Stimulated activated CD8-positive, alpha-beta memory T cell treated with anti-CD3 and anti-CD28 coated beads, Interleukin-15, amount 100 ng/mL, for 48 hours (primary cell): ENCODE data around the gene ZPR1.
"Not testable (repeated sequence)": the region's sequence is repeated elsewhere in the genome, so short reads cannot be mapped to it uniquely, and the experiment has no call there.

Experiments used
- DNase-seq, 2 donors: peaks; one replicate each; pipeline ENCODE4 v3.0.0-alpha.2; 2020; ENCODE audit warnings: low read depth in 2 of 2

ZPR1 gene

GRCh38 chr11:116792144-116792868 is 4.5 kb upstream of the ZPR1 start:
- no peak for DNase-seq

- DNase-seq: no peak
Measured at GRCh38 chr11:116791813-116792143, 4.0 kb upstream of the ZPR1 start, which contains the start of gene APOA5. TSS of gene APOA5 (minus strand) at chr11:116791879. CDS start at chr11:116791860, 19 bp downstream.

GRCh38 chr11:116791002-116791812 is 3.4 kb upstream of the ZPR1 start:
- DNase-seq: peak; percentile 55 to 57

GRCh38 chr11:116790167-116791001 is 2.6 kb upstream of the ZPR1 start:
- DNase-seq: no peak

DNA sequence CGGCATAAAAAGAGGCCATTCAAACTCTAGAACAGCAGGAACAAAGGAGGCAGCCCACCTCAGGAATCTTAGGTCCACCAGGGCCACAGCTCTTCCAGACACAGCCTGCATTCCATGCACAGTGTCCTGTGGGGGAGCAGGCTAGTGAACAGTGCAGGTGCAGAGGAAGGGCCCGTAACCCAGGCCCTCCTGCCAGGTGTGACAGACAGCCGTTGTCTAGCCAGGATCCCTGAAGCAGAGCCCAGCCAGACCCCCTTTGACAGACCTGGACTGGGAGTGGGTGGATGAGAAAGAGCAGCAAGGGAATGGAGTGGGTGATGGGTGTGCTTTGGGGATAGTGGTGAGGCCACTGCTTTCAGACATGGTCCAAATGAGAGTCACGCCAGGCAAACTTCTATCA is 1.2 kb upstream of the ZPR1 start:
- DNase-seq: no peak

- no peak for DNase-seq
Measured at GRCh38 chr11:116788534-116788933, 711 bp upstream of the ZPR1 start.

- no peak for DNase-seq
Measured at GRCh38 chr11:116787436-116787785, 412 bp downstream of the ZPR1 start.

- DNase-seq: no peak
Measured at GRCh38 chr11:116786966-116787365, 857 bp downstream of the ZPR1 start.

DNA sequence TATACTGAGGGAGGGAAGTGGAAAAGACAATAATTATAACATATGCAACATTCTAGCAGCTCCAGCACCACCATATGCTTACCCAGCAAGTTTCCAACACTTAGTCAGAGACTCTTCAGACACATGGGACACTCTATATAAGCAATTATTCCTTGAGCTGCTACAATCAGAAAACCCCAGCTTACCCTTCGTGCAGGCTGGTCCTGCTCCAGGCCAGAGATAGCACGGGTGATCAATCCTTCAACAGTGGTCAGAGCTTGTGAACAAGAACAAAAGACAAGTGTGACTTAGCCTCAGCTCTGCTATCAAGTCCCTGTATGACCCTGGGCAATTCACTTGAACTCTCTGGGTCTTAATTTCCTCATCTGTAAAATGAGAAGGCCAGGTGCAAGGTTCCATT is 1.5 kb downstream of the ZPR1 start:
- DNase-seq: no peak

DNA sequence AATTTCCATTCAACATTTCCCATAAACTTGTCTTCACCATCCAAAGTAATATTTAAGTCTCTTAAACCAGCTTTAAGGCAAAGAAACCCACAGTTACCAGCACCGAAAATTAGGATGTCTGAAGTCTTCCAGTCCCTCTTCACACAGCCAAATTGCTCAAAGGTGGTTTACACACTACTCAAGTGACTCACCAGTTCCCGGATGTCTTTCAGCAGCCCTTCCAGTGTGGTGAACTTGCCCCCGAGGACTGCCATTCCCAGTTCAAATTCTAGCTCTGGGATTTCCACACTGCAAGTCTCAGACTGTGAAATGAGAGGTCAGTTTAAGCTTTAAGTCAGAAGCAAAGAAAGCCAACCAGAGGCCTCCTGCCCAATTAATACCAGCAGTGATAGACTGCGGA is 5.1 kb downstream of the ZPR1 start:
- no peak for DNase-seq

DNA sequence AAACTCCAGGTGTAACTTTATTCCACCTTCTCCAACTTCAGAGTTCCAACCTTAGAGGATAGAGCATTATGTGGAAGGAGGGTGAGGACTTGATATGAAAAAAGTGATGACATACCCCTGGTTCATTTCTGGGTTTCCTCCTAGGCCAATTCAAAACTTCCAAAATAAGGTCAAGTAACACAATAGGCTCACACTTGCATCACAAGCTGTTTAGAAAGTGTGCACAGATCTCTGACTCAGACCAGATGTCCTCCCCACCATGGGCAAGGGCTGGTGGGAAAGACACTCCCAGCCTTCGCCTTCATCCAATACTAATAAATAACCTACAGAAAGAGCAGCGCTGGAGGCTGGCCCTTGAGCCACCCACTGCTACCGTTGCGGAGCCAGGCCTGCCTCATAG is 9.3 kb downstream of the ZPR1 start:
- no peak for DNase-seq

- DNase-seq: no peak
Measured at GRCh38 chr11:116777056-116777455, 10.8 kb downstream of the ZPR1 start.

GRCh38 chr11:116776522-116776984 is 11.3 kb downstream of the ZPR1 start:
- no peak for DNase-seq

DNA sequence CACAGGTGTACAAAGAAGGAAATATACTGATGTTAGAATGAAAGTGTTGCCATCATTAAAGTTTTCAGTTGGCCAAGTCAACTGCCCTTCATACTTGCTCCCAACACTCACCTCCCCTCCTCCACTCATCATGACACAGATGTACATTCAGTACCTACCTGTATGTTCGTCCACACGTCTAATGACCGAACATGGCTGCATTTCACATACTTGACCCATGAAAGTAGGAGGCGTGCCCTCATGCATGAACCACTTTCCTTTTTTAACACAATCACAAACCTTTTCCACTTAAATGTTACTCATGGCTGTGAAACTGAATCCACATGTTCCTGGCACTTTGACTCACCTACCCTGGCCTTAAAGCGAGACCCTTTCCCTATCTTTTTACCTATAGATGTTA is 11.8 kb downstream of the ZPR1 start:
- DNase-seq: no peak

GRCh38 chr11:116774661-116775060 is 13.2 kb downstream of the ZPR1 start:
- no peak for DNase-seq

DNA sequence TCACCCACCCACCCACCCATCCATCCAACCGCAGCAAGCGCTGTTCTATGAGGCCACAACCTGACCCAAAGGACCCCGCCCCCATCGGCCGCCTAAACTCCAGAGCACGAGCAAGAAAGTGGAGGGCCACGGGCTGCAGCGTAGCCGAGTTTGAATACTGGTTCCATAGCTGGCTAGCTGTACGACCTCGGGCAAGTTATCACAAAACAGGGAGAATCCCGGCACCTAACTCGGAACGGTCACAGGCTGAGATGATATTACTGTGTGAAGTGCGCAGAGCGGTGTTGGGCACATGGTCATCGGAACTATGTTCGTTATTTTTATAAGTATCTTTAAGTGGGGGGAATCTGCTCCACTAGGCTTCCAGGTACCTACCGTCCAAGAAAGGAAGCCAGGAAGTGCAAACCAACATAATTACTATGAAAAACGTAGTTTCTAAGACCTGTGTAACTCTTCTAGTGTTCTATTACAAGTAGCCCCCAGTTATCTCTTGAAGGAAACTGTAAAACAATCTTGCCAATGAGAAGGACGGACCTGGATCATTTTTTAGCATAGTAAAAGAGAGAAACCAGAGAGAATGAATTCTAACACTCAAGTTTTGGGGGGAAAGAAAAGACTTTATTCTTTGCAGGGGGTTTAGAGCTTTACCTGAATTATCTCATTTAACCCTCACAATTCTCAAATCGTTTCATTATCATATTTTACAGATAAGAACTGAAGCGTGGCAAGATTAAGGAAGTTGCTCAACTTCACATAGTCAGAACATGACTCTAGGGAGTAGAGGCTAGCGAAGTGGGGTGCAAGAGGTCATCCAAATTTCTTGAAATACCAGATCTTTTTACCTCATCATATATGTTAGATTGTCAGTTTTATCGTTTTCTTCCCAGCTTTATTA is 14.4 kb downstream of the ZPR1 start:
- DNase-seq: no peak

DNA sequence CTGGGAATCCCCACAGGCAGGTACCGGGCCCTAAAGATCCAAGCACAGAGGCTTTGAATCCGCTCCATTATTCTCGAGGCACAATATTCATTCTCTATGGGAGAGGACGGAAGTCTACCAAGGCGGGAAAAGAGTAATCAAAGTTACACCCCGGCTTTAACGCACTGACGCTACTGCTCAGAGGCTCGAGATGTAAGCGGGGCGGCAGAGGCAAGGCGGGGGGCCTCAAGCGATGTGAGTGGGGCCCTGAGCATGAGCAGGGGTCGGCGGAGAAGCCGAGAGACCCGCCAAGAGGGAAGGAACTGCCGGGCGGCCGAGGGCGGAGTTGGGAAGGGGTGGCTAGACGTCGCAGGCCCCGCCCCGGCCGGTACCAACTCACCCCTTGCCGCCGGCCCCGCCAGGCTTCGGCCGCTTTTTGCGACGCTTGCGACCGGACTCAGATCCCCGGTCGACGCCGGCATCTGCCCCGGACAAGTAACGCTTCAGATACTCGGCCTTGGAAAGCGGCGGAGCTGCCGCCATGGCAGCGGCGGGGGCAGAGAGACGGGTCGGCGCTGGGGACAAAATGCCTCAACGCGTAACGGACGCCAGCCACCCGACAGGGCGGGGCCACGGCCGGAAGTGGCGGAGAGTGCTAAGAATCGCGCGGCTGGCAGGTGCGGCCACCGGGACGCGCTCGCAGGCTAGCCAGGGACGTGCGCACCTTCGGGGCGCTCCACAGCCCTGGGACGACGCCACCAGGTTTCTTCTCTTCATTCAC is 15.2 kb downstream of the ZPR1 start, which contains the start of gene BUD13:
Gene BUD13 (minus strand): TSS at position 545 of the 760 bp plus-strand sequence. CDS start 23 bp downstream, at position 522.
- DNase-seq: peak; percentile 88 to 90

- DNase-seq: no peak
Measured at GRCh38 chr11:116771935-116772334, 15.9 kb downstream of the ZPR1 start.

DNA sequence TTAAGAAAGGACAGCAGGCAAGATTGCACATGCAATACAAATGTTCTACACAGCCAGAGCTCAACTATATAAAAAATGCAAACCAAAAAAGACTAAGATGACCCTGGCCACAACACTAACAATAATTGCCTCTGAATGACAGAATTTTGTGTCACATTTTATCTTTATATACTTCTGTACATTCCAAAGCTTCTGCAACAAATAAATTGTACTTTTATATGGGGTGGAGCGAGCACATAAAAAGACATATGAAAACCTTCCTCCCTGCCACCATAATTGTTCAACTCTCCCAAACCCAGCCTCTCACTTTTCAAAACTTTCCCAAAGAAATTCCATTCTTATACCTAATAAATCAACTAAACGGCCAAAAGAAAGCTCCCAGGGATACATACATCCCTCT is 25.7 kb downstream of the ZPR1 start:
- DNase-seq: no peak

DNA sequence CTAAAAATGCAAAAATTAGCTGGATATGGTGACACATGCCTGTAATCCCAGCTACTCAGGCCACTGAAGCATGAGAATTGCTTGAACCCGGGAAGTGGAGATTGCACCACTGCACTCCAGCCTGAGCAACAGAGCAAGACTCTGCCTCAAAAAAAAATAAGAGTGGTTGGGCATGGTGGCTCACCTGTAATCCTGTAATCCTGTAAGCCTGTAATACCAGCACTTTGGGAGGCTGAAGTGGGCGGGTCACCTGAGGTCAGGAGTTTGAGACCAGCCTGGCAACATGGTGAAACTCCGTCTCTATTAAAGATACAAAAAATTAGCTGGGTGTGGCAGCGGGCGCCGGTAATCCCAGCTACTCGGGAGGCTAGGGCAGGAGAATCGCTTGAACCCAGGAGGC is 31.8 kb downstream of the ZPR1 start:
- not testable (repeated sequence) for DNase-seq
